Measurements from ENCODE around the gene EML6.

The EML6 gene

GRCh38 chr2:54952978-54953456 is 229.6 kb downstream of the EML6 start:
- no peak for DNase-seq

GRCh38 chr2:54954158-54954557 is 230.7 kb downstream of the EML6 start:
- DNase-seq, result no peak

GRCh38 chr2:54954705-54955357 is 231.4 kb downstream of the EML6 start:
- no peak for DNase-seq

- DNase-seq, result no peak
Measured at GRCh38 chr2:54955358-54956110, 232.1 kb downstream of the EML6 start.

- no peak for DNase-seq
Measured at GRCh38 chr2:54956111-54956627, 232.7 kb downstream of the EML6 start.

GRCh38 chr2:54957321-54957999 is 234.0 kb downstream of the EML6 start:
- DNase-seq, result no peak

GRCh38 chr2:54958717-54959371 is 235.4 kb downstream of the EML6 start:
- no peak for DNase-seq

GRCh38 chr2:54960164-54960563 is 236.7 kb downstream of the EML6 start:
- DNase-seq, result no peak

GRCh38 chr2:54962511-54962910 is 239.0 kb downstream of the EML6 start:
- no peak for DNase-seq

GRCh38 chr2:54962935-54963440 is 239.5 kb downstream of the EML6 start:
- DNase-seq, result no peak

- no peak for DNase-seq
Measured at GRCh38 chr2:54963476-54963875, 240.0 kb downstream of the EML6 start.

- DNase-seq, result no peak
Measured at GRCh38 chr2:54964271-54964670, 240.8 kb downstream of the EML6 start.

GRCh38 chr2:54964816-54965215 is 241.4 kb downstream of the EML6 start:
- no peak for DNase-seq

GRCh38 chr2:54965425-54965824 is 242.0 kb downstream of the EML6 start:
- DNase-seq, result no peak

- no peak for DNase-seq
Measured at GRCh38 chr2:54966165-54966832, 242.8 kb downstream of the EML6 start.

- DNase-seq, result no peak
Measured at GRCh38 chr2:54966837-54967236, 243.4 kb downstream of the EML6 start.

GRCh38 chr2:54967269-54967668 is 243.8 kb downstream of the EML6 start:
- DNase-seq, result no peak

- no peak for DNase-seq
Measured at GRCh38 chr2:54967759-54968365, 244.4 kb downstream of the EML6 start.

GRCh38 chr2:54968561-54969218 is 245.2 kb downstream of the EML6 start:
- no peak for DNase-seq

GRCh38 chr2:54969295-54969939 is 246.0 kb downstream of the EML6 start:
- no peak for DNase-seq

- no peak for DNase-seq
Measured at GRCh38 chr2:54969940-54970338, 246.5 kb downstream of the EML6 start.
